HG02623 (cell line): ENCODE measurements around the gene ACVRL1.

ENCODE experiments used
- ATAC-seq: cut with Tn5 transposase; IDR thresholded peaks from one replicate; pipeline ENCODE4 v1.9.1; 2021; ENCODE audit warnings: moderate library complexity; ENCODE audit not compliant: unreplicated experiment

ACVRL1 gene

DNA sequence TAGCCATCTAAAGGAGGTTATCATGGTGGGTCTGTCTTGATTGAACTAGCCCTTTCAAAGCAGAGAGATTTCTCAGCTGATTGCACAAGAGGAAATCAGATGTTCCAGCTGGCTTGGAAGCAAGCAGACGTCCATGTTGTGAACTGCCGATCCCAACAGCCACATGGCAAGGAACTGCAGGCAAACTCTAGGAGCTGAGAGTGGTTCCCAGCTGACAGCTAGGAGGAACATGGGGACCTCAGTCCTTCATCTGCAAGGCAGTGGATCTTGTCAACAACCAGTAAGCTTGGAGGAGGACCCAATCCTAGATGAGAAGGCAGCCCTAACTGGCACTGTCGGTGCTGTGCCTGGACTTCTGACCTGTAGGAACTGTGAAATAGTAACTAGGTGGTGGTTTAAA, 51.9 kb downstream of the ACVRL1 start:
- no peak for ATAC-seq

DNA sequence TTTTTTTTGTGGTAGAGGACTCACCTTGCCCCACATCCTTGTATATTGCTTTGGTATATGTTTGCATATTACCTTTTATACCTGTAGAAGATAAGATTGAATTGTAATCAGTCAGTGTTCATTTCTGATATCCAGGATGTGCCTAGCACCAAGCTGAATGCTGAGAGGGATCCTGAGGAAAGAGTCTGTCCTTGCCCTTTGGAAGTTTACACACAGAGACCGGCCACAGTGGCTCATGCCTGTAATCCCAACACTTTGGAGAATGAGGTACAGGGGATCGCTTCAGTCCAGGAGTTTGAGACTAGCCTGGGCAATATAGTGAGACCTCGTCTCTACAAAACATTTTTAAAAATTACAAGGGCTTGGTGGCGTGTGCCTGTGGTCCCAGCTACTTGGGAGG, 52.6 kb downstream of the ACVRL1 start:
- no peak for ATAC-seq

DNA sequence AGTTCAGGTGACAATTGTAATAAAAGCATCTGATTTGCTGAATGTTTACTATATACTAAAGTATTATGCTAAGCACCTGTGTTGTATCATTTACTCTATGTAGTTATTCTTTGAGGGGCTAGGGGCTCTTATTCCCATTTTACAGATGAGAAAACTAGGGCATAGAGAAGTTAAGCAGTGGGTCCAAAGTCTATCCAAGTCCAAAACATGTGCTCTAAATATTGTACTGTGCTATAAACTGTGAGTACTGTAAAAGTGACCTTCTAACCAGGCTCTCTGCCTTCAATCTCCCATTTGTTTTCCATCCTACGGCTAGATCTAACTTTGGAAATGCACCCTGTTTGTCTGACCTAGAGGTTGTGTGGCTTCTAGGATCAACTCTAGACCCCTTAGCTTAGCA, 53.2 kb downstream of the ACVRL1 start:
- ATAC-seq: no peak

DNA sequence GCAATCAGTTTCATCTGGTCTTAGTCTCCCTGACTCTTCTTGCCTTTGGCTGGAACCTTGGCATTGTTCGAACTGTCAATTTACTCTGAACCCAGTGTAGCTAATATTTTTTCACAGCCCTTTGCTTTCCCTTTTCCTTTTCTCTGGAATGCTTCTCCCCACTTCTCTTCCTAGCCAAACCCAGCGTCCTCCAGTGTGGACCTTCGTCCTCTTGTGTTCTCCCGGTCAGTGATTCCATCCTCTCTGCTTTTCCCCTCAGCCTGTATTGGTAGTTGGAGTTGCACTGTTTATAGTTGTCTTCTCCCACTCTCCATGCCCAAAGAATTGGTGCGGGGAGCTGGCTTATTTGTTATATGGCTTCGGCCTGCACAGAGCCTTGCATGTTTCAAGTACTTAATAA, 53.6 kb downstream of the ACVRL1 start:
- ATAC-seq: no peak

DNA sequence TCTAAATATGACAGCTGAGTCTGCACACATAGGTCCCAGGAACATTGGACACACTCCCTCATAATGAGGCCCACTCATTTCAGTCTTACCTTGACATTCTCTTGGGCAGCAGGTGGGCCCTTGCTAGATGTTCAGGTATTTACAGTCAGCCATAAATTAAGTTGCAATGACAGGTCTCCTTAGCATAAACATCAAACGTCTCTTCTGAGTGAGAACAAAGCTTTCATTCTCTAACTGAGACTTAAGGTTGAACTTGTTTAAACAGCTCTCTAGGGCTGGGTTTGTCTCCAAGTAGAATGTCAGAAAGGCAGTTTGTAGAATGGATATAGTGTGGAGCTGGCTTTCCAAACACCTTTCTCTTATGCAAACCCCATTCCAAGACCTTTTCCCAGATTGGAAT, 54.5 kb downstream of the ACVRL1 start:
- ATAC-seq: no peak

DNA sequence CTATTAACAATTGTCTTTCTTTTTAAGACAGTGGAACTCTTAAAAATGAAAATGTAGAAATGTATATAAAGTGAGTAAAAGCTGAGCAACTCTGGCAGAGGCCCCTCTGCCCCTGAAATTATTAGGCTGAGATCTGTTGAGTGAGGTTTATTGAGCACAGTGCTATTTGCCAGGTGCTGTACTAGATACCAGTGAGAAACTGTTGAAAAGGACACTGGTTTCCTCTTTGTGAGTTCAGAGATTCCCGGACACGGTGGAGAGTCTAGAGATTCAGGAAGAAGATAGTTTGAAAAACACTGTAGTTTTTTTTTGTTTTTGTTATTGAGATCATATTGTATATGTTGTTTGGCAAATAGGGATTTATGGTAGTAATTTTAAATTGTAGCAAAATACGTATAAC, 55.4 kb downstream of the ACVRL1 start:
- no peak for ATAC-seq

DNA sequence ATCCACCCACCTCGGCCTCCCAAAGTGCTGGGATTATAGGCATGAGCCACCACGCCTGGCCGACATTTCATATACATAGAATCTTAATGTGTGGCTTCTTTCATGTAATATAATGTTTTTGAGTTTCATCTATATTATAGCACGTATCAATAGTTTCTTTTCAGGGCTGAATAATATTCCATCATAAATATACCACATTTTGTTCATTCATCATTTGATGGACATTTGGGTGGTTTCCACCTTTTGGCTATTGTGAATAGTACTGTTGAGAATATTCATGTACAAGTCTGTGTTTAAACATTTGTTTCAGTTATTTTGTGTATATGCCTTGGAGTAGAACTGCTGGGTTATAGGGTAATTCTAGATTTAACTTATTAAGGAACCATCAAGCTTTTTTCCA, 56.2 kb downstream of the ACVRL1 start:
- ATAC-seq: no peak

DNA sequence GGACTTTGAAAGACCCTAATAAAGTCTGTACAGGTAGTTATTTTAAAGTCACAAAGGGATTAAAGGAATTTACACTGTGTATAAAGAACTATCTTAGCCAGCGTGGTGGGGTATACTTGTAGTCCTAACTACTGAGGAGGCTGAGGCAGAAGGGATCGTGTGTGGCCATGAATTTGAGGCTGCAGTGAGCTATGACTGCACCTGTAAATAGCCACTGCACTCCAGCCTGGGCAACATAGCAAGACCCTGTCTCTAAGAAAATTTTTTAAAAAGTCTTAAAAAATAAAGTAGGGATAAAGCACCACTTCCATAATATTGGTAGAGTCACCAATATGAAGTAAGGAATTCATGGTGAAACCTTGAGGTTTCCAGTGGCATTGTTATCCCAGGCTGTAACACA, 62.3 kb downstream of the ACVRL1 start:
- ATAC-seq: no peak

DNA sequence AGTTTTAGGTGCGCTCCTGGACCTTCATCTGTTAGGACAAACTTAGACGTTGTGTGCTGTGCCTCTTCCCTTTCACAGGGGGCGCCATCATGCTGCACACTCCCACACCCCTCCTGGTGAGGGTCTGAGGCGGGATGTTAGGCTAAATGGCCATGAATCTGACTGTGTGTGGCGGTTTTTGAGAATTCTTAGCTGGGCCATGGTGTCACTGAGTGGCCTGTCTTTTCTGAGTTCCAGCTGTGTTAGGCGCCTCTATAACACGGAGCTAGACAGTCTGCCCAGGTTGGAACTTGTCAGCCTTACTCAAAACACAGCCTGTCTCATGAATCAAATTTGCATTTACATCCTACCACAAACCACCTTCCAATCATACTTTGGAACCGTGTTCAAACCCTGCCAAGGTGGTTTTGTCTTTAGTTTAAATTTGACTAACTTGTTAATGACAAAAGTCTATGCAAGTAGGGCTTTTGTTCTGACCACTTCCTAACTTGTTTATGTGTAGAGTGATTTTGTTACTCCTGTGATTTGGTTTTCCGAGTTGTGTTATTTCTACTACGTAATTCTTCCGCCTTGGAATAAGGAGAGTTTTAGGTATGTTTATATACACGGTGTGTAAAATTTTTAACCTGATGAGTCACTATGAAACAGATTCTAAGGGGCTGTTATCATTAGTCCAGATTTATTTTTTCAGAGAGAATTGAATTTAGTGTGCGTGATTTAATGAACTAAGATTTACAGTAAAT, 63.8 kb downstream of the ACVRL1 start:
- peak; percentile 80 for ATAC-seq

DNA sequence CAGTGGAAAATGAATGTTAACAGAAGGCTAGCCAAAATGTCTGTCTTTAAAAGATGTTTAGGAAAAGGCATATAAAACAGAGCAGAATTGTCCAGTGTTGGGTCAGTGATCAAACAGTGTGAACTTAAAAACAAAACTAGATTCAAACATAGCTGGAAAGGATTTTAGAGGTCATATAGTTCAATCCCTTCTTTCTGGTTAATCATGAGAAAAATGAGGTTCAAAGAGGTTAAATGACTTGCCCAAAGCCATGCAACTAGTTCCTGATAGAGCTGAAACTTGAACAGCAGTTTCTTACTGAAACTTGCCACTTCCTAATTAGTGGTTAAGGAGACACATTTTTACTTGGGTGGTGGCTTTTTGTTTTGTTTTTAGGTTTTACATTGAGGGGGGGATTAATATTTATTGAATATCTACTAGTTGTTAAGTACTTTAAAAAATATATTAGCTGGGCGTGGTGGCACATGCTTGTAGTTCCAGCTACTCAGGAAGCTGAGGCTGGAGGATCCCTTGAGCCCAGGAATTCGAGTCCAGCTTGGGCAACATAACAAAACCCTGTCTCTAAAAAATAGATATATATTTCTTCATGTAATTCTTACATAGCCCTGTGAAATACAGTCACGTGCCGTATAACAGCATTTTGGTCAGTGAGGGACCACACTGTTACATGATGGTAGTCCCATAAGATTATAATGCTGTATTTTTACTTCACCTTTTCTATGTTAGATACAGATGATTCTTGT, 64.5 kb downstream of the ACVRL1 start:
- ATAC-seq: no peak

DNA sequence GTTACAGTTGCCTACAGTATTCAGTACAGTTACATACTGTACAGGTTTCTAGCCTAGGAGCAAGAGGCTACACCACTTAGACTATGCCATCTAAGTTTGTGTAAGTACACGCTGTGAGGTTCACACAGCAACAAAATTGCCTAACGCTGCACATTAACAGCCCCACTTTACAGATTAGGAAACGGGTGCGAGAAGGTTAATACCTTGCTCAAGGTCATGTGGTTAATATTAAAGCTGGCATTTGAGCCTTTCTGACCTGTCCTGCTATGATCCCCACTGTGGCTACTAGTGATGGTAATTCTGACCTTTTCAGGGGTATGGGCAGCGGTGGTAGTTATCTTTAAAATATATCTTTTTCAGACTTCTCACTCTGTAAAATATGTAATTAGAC, 65.1 kb downstream of the ACVRL1 start:
- ATAC-seq: no peak

DNA sequence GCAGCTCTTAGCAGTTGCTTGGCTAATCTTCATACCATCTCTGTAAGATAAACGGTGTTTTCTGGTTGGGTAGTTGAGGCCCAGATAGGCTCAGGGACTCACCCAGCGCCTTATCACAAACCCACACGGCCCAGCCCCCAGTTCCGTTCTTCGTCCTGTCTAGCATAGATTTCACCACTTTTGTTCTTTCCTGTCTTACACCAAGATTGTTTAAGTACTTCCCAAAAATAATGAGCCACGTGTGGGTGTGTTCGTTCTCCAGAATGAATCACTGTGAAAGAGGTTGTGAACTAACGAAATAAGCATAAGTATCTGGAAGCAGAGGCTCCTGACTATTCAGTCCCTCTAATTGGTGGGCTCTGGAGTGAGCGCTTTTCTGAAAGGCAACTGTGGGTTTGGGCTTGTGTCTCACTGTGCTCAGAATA, 65.6 kb downstream of the ACVRL1 start:
- ATAC-seq: no peak
